Occipital lobe (tissue), 2 donors: ENCODE data around the gene PTPRJ. TPM values are rescaled to one million over a fixed set of nuclear protein-coding genes. Genes with fewer than 3 reads are reported as not detected.

Source experiments
- small RNA-seq: library from RNA; depleted of rRNA; stranded (forward); fragments of <200 nt; gene quantifications from one replicate; pipeline ENCODE3, GENCODE V24; 2014
- total RNA-seq: library from RNA; depleted of rRNA; stranded (reverse); fragments of >200 nt; gene quantifications from one replicate; pipeline ENCODE4 v1.2.3, GENCODE V29; 2014

PTPRJ gene
- total RNA-seq, 1 donor from 2014 or later = 13.7 TPM

Small RNA genes lying within 50 kb of the gene (small RNA-seq; reads per million reads assigned to genes)
- gene MIR3161 = not detected

Other genes starting within 250 kb of the PTPRJ start
- gene FNBP4, start 213.2 kb upstream of the PTPRJ start, total RNA-seq = 89.1 TPM
- 63.5 TPM for gene NUP160, start 132.2 kb upstream of the PTPRJ start, total RNA-seq
- not detected for gene OR4B1, start 236.3 kb downstream of the PTPRJ start, total RNA-seq